ENCODE data around the gene TMEM182.

The TMEM182 gene

DNA sequence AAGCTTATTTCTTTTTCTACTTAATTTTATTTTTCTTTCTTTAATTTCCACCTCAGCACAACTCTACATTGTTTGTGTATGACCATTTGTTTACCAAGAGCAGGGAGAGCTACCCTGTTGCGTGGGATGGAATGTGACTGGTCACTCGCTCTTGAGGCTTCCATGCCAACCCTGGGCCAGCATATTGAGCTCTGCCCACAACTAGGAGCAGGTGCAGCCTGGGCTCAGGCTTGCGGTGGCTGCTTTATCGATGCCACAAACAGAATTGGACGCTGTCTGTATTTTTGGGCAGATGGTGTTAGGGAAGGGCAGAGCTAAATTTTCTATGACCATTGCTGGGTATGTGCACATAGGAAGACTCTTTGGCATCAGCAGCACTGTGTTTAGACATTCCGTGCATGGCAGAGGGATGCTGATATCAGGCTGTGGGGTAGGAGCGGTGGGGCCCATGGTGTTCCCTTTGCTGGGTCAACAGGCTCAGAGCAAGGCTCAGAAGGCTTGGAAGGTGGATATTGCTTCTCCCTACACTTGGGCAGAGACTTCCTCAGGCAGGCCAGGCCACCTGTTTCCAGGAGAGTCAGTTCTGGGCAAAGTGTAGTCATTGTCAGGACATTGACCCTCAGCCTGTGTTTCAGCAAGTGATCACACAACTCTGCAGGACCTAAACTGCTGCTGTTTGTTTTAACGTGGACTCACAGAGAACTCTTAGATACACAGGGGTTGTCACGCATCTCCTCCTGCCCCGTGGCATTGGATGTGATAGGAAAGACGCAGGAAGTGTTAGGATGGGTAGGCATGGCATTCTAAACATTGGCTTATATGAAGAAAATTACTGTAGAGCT, 40.2 kb downstream of the TMEM182 start:
- Mint-ChIP-seq H3K27ac (no peak overlapping the region), H3K27me3 (no peaks in the 10 kb centered on the region), H3K36me3 (peaks cover 63% of the 10 kb centered on the region), H3K4me3 (no peak overlapping the region), H3K4me1 (peaks cover 2% of the 10 kb centered on the region), H3K9me3 (peaks cover 16% of the 10 kb centered on the region)
- DNase-seq (ENCODE audit: low spot score in 2 of 2): no peak
- no peak for ATAC-seq (ENCODE audit: low read depth)

DNA sequence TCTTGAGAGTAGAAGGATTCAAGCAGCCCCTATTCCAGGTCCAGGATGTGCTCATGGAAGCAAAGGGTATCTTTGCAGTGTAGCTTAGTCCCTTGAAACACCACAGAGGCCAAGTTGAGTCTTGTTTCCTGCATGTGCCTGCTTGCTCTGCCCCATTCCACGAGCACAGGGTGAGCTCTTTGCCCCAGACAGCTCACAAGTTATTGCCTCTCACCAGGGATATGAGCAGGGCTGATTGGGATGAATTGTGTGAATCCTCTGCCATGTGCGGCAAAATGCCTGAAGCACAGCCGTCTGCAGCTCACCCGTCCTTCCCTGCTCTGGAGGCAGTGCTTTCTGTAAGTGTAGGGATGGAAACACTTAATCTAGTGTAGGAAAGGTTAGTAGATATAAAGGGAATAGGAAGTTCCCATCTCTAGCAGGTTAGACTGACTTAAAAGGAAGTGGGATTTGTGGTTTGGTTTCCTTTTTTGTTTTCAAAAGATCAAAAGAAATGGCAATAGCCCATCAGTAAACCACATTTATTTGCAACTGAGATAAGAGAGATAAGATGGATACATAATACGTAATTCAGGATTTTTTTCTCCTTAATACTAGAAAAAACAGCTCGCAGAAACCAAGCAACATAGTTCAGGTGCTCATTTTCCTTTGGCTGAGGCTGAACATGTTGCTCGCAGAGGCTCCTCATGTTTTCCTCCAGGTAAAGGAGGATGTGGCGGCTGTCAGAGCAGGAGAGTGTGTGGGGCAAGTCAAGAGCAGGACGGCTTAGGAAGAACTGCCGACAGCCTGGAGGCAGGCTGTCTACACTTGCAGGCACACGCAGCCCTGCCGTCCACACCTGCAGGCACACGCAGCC, 41.4 kb downstream of the TMEM182 start:
- Mint-ChIP-seq H3K27ac (no peak overlapping the region), H3K27me3 (no peaks in the 10 kb centered on the region), H3K4me3 (no peak overlapping the region), H3K4me1 (peaks cover 2% of the 10 kb centered on the region), H3K9me3 (peaks cover 16% of the 10 kb centered on the region), H3K36me3 (peaks cover 54% of the 10 kb centered on the region)
- DNase-seq (ENCODE audit: low spot score in 2 of 2): no peak
- ATAC-seq (ENCODE audit: low read depth): no peak

DNA sequence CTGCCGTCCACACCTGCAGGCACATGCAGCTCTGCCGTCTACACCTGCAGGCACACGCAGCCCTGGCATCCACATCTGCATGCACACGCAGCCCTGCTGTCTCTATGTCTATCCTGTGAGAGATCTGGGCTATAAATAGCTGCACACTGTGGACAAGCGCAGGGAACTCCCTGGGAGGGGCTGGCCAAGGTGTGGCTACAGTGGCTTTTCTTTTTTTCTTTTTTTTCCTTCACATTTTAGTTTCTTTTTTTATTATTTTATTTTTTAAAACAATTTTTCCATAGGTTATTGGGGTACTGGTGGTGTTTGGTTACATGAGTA, 42.0 kb downstream of the TMEM182 start:
- H3K27ac Mint-ChIP-seq: no peak overlapping the region
- H3K4me1 Mint-ChIP-seq: peaks cover 2% of the 10 kb centered on the region
- no peak for ATAC-seq (ENCODE audit: low read depth)
- H3K36me3 Mint-ChIP-seq: peaks cover 51% of the 10 kb centered on the region
- H3K9me3 Mint-ChIP-seq: peaks cover 16% of the 10 kb centered on the region
- H3K27me3 Mint-ChIP-seq: no peaks in the 10 kb centered on the region
- no peak overlapping the region for H3K4me3 Mint-ChIP-seq
- no peak for DNase-seq (ENCODE audit: low spot score in 2 of 2)

DNA sequence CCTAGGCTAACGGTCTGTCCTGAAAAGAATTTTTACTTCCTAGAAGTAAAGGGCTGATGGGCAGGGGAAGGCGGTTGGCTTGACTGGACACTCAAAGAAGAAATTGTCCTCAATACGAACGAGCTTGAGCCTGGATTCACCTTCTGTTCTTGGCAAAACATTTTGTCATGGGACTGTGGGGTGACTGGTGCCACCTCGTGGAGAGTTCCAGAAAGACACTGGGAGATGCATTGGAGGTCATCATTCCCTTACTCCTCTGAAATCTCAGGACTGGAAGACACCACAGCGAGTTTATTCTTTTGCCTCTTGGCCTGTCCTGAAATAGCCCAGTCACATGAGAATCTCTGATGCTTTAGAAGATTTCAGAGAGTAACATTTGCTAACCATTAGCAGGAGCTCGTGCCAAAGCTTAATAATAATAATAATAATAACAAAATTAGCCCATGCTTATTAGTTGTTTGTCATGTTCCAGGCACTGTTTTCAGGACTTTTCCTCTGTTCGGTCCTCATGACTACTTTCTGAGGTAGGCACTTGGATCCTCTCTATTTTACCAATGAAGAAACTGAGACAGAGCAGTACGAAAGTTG, 44.5 kb downstream of the TMEM182 start:
- H3K4me3 Mint-ChIP-seq: no peak overlapping the region
- no peak overlapping the region for H3K27ac Mint-ChIP-seq
- peaks cover 30% of the 10 kb centered on the region for H3K36me3 Mint-ChIP-seq
- peaks cover 2% of the 10 kb centered on the region for H3K4me1 Mint-ChIP-seq
- no peak for ATAC-seq (ENCODE audit: low read depth)
- H3K27me3 Mint-ChIP-seq: no peaks in the 10 kb centered on the region
- peak; percentile 9 to 14 for DNase-seq (ENCODE audit: low spot score in 2 of 2)
- peaks cover 3% of the 10 kb centered on the region for H3K9me3 Mint-ChIP-seq

DNA sequence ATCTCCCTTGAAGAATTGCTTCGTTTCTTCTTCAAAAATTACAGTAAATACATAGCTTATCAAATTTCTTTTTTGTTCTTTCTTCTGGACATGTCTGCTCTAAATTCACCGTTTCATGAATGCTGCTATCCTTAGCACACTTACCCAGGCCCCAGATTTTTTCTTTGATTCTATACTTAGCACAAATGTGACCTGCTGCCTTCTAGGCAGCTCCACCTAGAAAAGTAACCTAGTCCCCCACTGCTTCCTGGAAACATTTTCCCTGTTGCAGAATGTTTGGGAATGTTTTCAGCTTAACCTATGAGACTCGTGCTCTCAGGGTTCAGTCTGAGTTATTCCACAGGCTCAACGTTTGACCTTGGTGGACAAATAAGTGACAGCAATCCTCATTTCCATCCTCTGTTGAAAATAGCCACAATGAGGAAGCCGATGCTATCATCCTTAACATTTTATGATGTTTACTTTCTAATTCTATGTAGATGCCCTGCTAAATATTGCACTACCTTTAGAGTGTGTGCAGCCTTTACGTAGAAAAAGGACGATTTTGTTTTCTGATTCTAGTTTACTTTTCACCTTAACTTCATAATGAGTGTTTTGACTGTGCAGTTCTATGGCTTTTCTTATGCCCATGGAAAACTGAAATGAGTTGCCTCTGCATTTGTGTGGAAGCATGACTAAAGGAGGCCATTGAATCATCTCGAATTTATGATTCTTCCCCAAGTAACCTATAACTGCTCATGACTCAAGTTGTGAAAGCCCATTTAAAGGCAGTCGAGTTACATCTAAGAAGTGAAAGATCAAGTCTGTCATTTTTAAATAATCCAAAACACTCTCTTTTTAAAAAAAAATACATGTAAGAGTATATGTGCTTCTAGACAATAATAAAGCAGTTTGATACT, 47.7 kb downstream of the TMEM182 start:
- H3K27ac Mint-ChIP-seq: no peak overlapping the region
- H3K9me3 Mint-ChIP-seq: peaks cover 2% of the 10 kb centered on the region
- H3K4me1 Mint-ChIP-seq: no peaks in the 10 kb centered on the region
- ATAC-seq (ENCODE audit: low read depth) (no peak), DNase-seq (ENCODE audit: low spot score in 2 of 2) (no peak)
- peaks cover 16% of the 10 kb centered on the region for H3K36me3 Mint-ChIP-seq
- H3K27me3 Mint-ChIP-seq: no peaks in the 10 kb centered on the region
- H3K4me3 Mint-ChIP-seq: no peak overlapping the region

DNA sequence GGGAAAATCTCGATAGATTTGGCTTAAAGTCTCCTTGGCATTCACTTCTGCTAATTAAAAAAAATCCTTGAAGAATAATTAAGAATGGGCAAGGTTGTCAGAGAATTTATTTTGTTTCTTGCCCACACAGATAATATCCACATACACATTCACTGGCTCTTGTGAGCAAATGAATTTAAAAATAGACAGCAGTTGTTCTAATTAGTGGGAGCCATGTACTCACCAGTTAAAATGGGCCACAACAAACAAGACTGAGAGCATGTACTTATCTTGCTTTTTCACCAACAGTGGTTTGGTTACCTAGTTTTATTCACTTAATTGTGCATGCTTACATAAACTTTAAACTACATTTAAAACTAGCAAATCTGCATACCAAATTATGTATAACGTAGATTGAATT, 53.5 kb downstream of the TMEM182 start:
- Mint-ChIP-seq H3K36me3 (peaks cover 17% of the 10 kb centered on the region), H3K27me3 (no peaks in the 10 kb centered on the region), H3K4me3 (no peak overlapping the region), H3K9me3 (peaks cover 2% of the 10 kb centered on the region), H3K4me1 (no peaks in the 10 kb centered on the region), H3K27ac (no peak overlapping the region)
- ATAC-seq (ENCODE audit: low read depth) (no peak), DNase-seq (ENCODE audit: low spot score in 2 of 2) (no peak)

DNA sequence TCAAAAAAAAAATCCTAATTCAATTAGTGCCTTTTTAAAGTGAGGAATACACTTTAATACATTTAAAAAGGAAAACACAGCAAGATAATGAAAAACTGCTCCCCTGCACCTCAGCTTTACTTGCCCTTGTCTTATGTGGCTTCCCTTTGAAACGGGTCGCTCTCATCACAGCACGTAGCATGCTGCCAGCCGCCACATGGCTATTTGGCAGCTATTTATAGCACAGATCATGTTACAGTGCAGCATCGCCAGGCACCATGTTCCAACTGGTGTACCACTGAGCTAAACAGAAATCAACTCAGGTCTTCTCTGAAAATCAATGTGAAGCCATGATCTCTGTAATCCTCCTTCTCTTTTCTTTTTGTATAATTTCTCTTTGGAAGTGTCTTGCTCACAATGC, 65.1 kb downstream of the TMEM182 start:
- no peak for ATAC-seq (ENCODE audit: low read depth)
- H3K36me3 Mint-ChIP-seq: peaks cover 10% of the 10 kb centered on the region
- H3K27ac Mint-ChIP-seq: no peak overlapping the region
- no peaks in the 10 kb centered on the region for H3K9me3 Mint-ChIP-seq
- no peaks in the 10 kb centered on the region for H3K27me3 Mint-ChIP-seq
- DNase-seq (ENCODE audit: low spot score in 2 of 2): no peak
- no peaks in the 10 kb centered on the region for H3K4me1 Mint-ChIP-seq
- no peak overlapping the region for H3K4me3 Mint-ChIP-seq

DNA sequence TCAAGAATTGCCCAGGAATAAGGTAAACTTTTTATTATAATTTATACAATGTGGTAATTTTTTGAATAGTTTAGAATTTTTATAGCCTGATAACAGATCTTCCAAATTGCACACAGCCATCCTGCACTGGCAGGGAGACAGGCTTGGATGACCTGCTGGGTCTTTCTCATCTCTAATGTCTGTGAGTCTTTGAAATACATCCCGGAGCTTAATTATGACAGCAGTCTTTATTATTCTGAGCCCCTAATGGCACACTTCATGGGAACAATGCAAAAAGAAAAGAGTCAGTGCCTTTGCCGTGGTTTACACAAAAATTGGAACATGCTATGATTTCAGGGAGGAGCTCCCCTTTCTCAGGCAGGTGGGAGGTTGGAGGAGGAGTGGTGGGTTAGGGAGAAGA, 71.0 kb downstream of the TMEM182 start:
- Mint-ChIP-seq H3K27ac (no peak overlapping the region), H3K36me3 (peaks cover 3% of the 10 kb centered on the region), H3K4me3 (no peak overlapping the region), H3K27me3 (no peaks in the 10 kb centered on the region), H3K4me1 (no peaks in the 10 kb centered on the region), H3K9me3 (no peaks in the 10 kb centered on the region)
- DNase-seq (ENCODE audit: low spot score in 2 of 2): no peak
- ATAC-seq (ENCODE audit: low read depth): no peak

DNA sequence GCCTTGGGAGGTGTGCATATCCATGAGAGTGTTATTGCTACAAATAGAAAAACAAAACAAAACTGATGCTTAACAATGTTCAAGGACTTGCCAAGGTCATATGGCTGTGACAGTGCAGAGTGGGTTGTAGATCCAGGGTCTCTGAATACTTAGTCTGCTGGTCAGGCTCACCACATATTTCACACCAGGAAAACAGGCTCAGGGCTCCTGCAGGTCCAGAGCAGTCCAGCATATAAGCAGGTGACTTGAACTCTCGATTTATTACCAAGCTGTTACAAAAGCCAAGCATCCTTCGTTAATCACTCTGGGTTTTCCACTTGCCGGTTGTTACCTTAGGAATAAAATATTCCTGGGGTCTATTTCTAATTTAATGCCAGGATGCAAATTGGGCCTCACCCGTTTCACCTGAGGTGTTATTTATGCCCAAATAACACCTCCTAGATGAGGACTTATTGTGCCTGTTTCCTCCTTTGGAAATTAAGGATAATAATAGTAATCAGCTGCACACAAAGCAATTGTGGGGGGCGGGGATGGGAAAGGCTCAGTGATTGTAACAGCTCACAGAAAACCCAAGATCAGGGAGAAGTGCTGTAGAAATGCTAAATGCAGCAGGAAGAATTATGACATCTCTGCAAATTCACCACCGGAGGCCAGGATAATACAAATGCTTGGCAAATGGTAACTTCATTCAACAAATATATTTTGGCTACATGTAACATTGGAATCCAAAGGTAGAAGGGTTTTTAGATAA, 72.9 kb downstream of the TMEM182 start:
- Mint-ChIP-seq H3K4me1 (peaks cover 2% of the 10 kb centered on the region), H3K36me3 (peaks cover 3% of the 10 kb centered on the region), H3K27me3 (no peaks in the 10 kb centered on the region), H3K4me3 (no peak overlapping the region), H3K9me3 (no peaks in the 10 kb centered on the region), H3K27ac (no peak overlapping the region)
- DNase-seq (ENCODE audit: low spot score in 2 of 2) (no peak), ATAC-seq (ENCODE audit: low read depth) (no peak)

DNA sequence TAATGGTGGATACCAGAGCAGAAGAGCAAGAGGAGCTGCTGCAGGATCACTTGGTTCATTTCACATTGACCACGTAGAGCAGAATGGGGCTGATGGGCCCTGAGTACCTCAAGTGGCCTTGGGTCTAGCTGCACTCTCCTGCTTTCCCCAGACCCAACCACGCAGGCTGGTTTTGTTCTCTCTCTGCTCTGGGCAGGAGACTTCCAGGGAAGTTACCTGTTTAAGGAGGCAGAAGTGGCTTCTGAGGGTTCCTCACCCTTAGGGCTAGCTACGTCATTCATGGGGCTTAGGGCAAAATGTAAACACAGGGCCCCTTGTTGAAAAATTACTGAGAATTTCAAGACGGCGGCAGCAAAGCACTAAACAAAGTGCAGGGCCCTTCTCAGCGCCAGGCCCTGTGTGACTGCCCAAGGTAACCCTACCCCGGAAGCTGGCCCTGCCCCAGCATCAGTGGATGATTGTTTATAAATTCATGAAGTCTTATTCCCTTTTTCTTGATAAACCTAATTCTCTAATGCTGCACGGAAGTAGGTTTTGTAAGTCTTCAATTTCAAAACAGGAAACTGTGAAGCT, 75.9 kb downstream of the TMEM182 start:
- no peaks in the 10 kb centered on the region for H3K9me3 Mint-ChIP-seq
- peaks cover 2% of the 10 kb centered on the region for H3K27me3 Mint-ChIP-seq
- H3K4me3 Mint-ChIP-seq: no peak overlapping the region
- H3K4me1 Mint-ChIP-seq: peaks cover 3% of the 10 kb centered on the region
- ATAC-seq (ENCODE audit: low read depth): no peak
- DNase-seq (ENCODE audit: low spot score in 2 of 2): no peak
- no peak overlapping the region for H3K27ac Mint-ChIP-seq
- no peaks in the 10 kb centered on the region for H3K36me3 Mint-ChIP-seq

DNA sequence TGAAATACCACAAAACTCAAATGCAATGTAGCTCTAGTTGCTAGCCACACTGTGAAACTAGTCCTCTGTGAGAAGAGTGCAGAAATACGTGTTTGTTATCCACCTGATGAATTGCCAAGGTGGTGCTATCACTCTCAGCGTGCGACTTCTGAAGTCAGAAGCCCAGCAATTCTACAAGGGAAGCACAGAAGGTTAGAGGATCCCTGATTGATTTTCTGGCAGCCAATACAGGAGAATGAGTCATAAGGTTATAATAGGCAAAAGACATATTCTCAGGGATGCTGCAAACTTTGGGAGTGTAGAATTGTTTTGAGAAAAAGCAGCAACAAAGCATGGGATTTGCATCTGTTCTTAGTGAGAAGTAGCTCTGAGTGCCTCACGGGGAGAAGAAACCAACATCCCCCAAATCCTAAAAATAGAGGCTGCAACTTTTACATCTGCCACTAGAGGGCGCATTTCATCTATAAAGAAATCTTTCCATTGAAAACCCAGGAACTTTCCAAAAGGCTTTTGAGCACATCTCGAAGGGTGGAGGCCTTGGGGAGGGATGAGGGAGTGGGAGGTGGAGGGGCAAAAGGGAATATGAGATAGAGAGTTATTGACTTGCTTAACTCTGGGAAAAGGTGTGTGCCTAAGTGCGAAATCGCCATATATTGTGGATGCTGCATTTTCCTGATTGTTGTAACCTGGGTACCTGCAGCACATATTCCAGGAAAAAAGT, 78.0 kb downstream of the TMEM182 start:
- no peak for ATAC-seq (ENCODE audit: low read depth)
- H3K27ac Mint-ChIP-seq: no peak overlapping the region
- no peak overlapping the region for H3K4me3 Mint-ChIP-seq
- H3K27me3 Mint-ChIP-seq: peaks cover 2% of the 10 kb centered on the region
- H3K36me3 Mint-ChIP-seq: peaks cover 5% of the 10 kb centered on the region
- peaks cover 3% of the 10 kb centered on the region for H3K4me1 Mint-ChIP-seq
- H3K9me3 Mint-ChIP-seq: no peaks in the 10 kb centered on the region
- DNase-seq (ENCODE audit: low spot score in 2 of 2): peak; percentile 50 to 55

DNA sequence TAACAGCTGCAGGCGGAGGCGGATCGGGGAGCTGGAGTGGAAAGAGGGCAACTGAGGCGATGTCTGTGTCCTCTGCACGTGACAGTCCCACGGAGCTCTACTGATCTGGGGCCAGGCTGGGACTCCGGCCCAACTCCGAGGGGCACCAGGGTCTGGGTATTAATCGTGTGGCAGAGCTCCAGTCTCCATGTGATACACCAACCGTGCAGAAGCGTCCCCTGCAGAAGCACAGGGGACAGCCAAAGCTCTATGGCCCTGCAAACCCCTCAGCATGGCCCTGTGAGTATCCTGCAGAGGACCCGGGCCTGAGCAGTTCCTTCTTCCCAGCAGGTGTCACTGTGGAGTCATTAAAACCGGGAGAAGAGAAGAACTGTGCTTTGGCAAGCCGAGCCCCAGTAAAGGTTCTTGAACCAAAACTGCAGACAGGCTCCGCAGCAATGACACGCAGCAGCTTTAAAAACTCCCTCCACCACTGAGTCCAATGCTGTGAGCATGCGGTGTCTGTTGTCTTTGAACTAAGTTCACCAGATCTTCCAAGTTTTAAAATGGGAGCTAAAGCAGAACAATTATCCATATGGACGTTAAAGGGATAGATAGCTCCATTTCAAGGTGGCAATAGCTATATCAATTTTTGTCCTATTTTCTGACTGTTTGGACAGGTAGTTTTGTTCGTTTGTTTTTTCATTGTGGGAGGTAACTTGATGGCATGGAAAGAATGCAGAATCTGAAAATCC, 79.4 kb downstream of the TMEM182 start:
- H3K4me3 Mint-ChIP-seq: no peak overlapping the region
- H3K27ac Mint-ChIP-seq: no peak overlapping the region
- H3K27me3 Mint-ChIP-seq: peaks cover 2% of the 10 kb centered on the region
- peaks cover 3% of the 10 kb centered on the region for H3K4me1 Mint-ChIP-seq
- no peaks in the 10 kb centered on the region for H3K9me3 Mint-ChIP-seq
- H3K36me3 Mint-ChIP-seq: peaks cover 5% of the 10 kb centered on the region
- DNase-seq (ENCODE audit: low spot score in 2 of 2) (peak; percentile 10 to 11), ATAC-seq (ENCODE audit: low read depth) (peak; percentile 45)

Measured in memory B cell (primary cell).